Kidney (tissue), 14 donors: ENCODE measurements around the gene SNX6. TPM values are rescaled to one million over a fixed set of nuclear protein-coding genes. Genes with fewer than 3 reads are reported as not detected.

ENCODE experiments used
- DNase-seq, 5 donors: peaks; one replicate each; pipeline ENCODE4 v3.0.0-alpha.2; 2013 to 2020
- FAIRE-seq: peaks from 2 replicates; lab custom pipeline; 2012; peaks lifted over from hg19 to GRCh38; lab: Jason Lieb, UNC
- H3K27ac ChIP-seq, 2 donors: one replicate each; pipeline ENCODE4 v1.7.0; 2013; ENCODE audit warnings: low read depth in 2 of 2, low read length in 2 of 2, inconsistent platforms in 1 of 2
- H3K27me3 ChIP-seq: one replicate; pipeline ENCODE4 v1.7.1; 2013; ENCODE audit warnings: low read length, inconsistent platforms; ENCODE audit not compliant: control insufficient read depth, insufficient read depth
- H3K36me3 ChIP-seq, 3 donors: one replicate each; pipeline versions ENCODE4 v1.7.0 to v1.7.1; 2013; ENCODE audit warnings: low read length in 3 of 3, control low read depth in 1 of 3, inconsistent platforms in 1 of 3; ENCODE audit not compliant: insufficient read depth in 3 of 3, control insufficient read depth in 2 of 3
- H3K4me1 ChIP-seq, 3 donors: one replicate each; pipeline versions ENCODE4 v1.7.0 to v1.7.1; 2013; ENCODE audit warnings: low read length in 3 of 3, inconsistent platforms in 1 of 3, low read depth in 1 of 3; ENCODE audit not compliant: control insufficient read depth in 2 of 3, insufficient read depth in 2 of 3
- H3K4me3 ChIP-seq, 3 donors: one replicate each; pipeline versions ENCODE4 v1.7.0 to v1.8.1; 2013; ENCODE audit warnings: low read length in 3 of 3, control low read depth in 1 of 3, inconsistent platforms in 1 of 3
- H3K9ac ChIP-seq, 3 donors: one replicate each; pipeline versions ENCODE4 v1.7.0 to v1.7.1; 2013; ENCODE audit warnings: low read length in 3 of 3, control low read depth in 1 of 3, inconsistent platforms in 1 of 3
- H3K9me3 ChIP-seq, 3 donors: one replicate each; pipeline versions ENCODE4 v1.7.0 to v1.7.1; 2013; ENCODE audit warnings: low read length in 3 of 3, control low read depth in 1 of 3, inconsistent platforms in 1 of 3; ENCODE audit not compliant: control insufficient read depth in 2 of 3, insufficient read depth in 1 of 3
- CTCF ChIP-seq: IDR thresholded peaks from 3 replicates; pipeline ENCODE4 v1.5.1; 2012; ENCODE audit warnings: mild to moderate bottlenecking, moderate library complexity, borderline replicate concordance; ENCODE audit not compliant: insufficient read depth; ENCODE audit errors: extremely low read depth
- intact Hi-C: fragments of 100-400 bp; cut with DNase I; formaldehyde crosslinking; loops from one replicate; pipeline ENCODE4 v1.11.1; 2022
- polyA plus RNA-seq: library from polyadenylated mRNA; stranded (reverse); fragments of 350-450 nt; fragmentation: Illumina TruSeq; extraction: RNeasy Lipid Tissue Mini Kit (QIAGEN cat#74804); gene quantifications from one replicate; pipeline ENCODE4 v1.2.3, GENCODE V29; 2014; ENCODE audit warnings: low read depth, low replicate concordance; ENCODE audit not compliant: insufficient read depth
- total RNA-seq: library from RNA; stranded (reverse); fragmentation: NEBNext Ultra II Directional; extraction: Animal tissue kit (Norgen Biotek cat#: 25700); gene quantifications from one replicate; pipeline ENCODE4 v1.2.1, GENCODE V29; 2021
- donor health status: control.
- donor health status: control.
- donor health status: control.
- donor health status: control.
- donor health status: control.
- donor health status: DM: yes; HTN: yes; CAD: no.
- donor health status: Normal renal cell carcinoma (clear cell type).

SNX6 gene
- total and polyA plus RNA-seq, 2 donors from 2014 or later = 46.1 to 83.2 TPM

- Histone ChIP-seq H3K4me1 (no peaks in the 10 kb centered on the region), H3K36me3 (peaks cover 3 to 8% (median 6%) of the 10 kb centered on the region in 3 donors), H3K27me3 (no peaks in the 10 kb centered on the region), H3K9ac (no peak overlapping the region), H3K4me3 (no peak overlapping the region), H3K27ac (no peak overlapping the region), H3K9me3 (no peaks in the 10 kb centered on the region)
- FAIRE-seq (no peak), DNase-seq (no peak)
- intact Hi-C loops = no loop called here
- TF ChIP-seq CTCF = no peak
Observed at GRCh38 chr14:34620839-34621238, 9.1 kb downstream of the SNX6 start.

GRCh38 chr14:34620115-34620514 is 9.8 kb downstream of the SNX6 start:
- no peak overlapping the region for H3K4me3 ChIP-seq
- H3K9me3 ChIP-seq = no peaks in the 10 kb centered on the region
- H3K27ac ChIP-seq = no peak overlapping the region
- H3K4me1 ChIP-seq = no peaks in the 10 kb centered on the region
- H3K9ac ChIP-seq = no peak overlapping the region
- no peaks in the 10 kb centered on the region for H3K27me3 ChIP-seq
- TF ChIP-seq CTCF = no peak
- intact Hi-C loops = no loop called here
- peaks cover 3 to 8% (median 6%) of the 10 kb centered on the region in 3 donors for H3K36me3 ChIP-seq
- FAIRE-seq (no peak), DNase-seq (no peak)

- Histone ChIP-seq H3K4me3 (no peak overlapping the region), H3K27ac (no peak overlapping the region), H3K9ac (no peak overlapping the region), H3K36me3 (peaks cover 3 to 8% (median 6%) of the 10 kb centered on the region in 3 donors), H3K27me3 (no peaks in the 10 kb centered on the region), H3K9me3 (no peaks in the 10 kb centered on the region), H3K4me1 (no peaks in the 10 kb centered on the region)
- DNase-seq = no peak
- no peak for FAIRE-seq
- intact Hi-C loops = no loop called here
- no peak for TF ChIP-seq CTCF
Observed at GRCh38 chr14:34619471-34619870, 10.5 kb downstream of the SNX6 start.

- H3K36me3 ChIP-seq = peaks cover 0 to 8% (median 0%) of the 10 kb centered on the region in 3 donors
Observed at GRCh38 chr14:34616360-34616759, 13.6 kb downstream of the SNX6 start.

More at GRCh38 chr14:34616360-34616759, 13.6 kb downstream of the SNX6 start:
- no peak overlapping the region for H3K9ac ChIP-seq
- DNase-seq = no peak
- no peaks in the 10 kb centered on the region for H3K27me3 ChIP-seq
- intact Hi-C loops = no loop called here
- TF ChIP-seq CTCF = no peak
- no peak overlapping the region for H3K4me3 ChIP-seq
- H3K27ac ChIP-seq = no peak overlapping the region
- FAIRE-seq = no peak
- no peaks in the 10 kb centered on the region for H3K9me3 ChIP-seq
- H3K4me1 ChIP-seq = no peaks in the 10 kb centered on the region
